ENCODE results near the gene SKIC3. TPM values are rescaled to one million over a fixed set of nuclear protein-coding genes. Genes with fewer than 3 reads are reported as not detected.

Gene SKIC3
- polyA plus RNA-seq (2012; ENCODE audit: insufficient read depth, insufficient read length) = 29.9 TPM

GRCh38 chr5:95554647-95555548, at the start of gene SKIC3, which contains the start of gene ARSK:
Gene SKIC3 (minus strand): TSS chr5:95554977. CDS start chr5:95547150, 7,827 bp downstream.
Gene ARSK (plus strand): TSS chr5:95555101. CDS start chr5:95555279, 178 bp downstream.
- peak; percentile 99 for DNase-seq (ENCODE audit: low read depth, low spot score)

DNA sequence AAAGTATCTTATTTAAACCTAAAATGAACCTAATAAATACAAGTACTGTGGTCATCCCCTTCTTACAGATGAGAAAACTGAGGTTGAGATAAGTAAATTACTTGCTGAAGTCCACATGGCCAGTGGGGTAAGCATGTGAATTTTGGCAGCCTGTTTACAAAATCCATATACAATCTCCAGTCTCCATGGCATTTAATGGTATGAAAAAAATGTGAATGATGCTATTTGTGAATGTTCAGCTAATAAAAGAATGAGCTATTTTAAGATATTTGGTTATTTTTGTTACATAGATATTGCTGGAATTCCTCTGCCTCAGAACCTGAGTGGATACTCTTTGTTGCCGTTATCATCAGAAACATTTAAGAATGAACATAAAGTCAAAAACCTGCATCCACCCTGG, 45.8 kb upstream of the SKIC3 start:
- no peak for DNase-seq (ENCODE audit: low read depth, low spot score)
- no peak overlapping the region for H3K4me3 ChIP-seq (ENCODE audit: low read length)

More at GRCh38 chr5:95554647-95555548, at the start of gene SKIC3, which contains the start of gene ARSK:
- H3K4me3 ChIP-seq (ENCODE audit: low read length) = peak within 1 kb of the TSS; percentile 92

GRCh38 chr5:95599252-95599651, 44.5 kb upstream of the SKIC3 start:
- no peak for DNase-seq (ENCODE audit: low read depth, low spot score)

DNA sequence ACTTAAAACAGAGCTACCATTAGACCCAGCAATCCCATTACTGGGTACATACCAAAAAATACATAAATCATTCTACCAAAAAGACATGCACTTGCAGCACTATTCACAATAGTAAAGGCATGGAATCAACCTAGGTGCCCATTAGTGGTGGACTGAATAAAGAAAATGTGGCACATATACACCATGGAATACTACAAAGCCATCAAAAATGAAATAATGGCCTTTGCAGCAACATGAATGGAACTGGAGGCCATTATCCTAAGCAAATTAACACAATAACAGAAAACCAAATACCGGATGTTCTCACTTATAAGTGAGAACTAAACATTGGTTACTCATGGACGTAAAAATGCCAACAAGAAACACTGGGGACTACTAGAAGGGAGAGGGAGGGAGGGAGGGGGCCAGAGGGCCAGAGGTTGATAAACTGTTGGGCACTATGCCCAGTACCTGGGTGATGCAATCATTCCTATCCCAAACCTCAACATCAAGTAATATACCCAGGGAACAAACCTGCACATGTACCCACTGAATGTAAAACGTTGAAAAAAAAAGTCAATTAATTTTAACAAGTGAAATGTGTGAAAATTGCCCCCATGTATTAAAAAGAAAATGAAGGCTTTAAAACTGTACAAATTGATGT, 40.6 kb upstream of the SKIC3 start:
- H3K4me3 ChIP-seq (ENCODE audit: low read length) = no peak overlapping the region
- DNase-seq (ENCODE audit: low read depth, low spot score) = no peak

More at GRCh38 chr5:95599252-95599651, 44.5 kb upstream of the SKIC3 start:
- H3K4me3 ChIP-seq (ENCODE audit: low read length) = no peak overlapping the region

DNA sequence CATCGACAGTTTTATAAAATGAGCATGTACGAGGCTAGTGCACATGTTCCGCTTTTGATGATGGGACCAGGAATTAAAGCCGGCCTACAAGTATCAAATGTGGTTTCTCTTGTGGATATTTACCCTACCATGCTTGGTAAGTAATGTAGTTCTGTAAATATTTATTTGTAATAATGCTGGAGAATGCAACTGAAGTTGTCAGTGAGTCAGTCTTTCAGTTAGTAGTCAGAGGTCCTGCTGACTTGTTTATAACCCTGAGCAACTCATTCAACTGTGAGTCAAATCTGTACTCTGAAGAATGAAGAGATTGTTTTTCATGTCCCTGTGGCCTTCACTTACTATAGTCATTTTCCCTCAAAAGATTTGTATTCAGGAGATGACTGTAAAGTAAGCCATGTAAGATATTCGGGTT, 36.7 kb upstream of the SKIC3 start:
- DNase-seq (ENCODE audit: low read depth, low spot score) = no peak

GRCh38 chr5:95590880-95591279, 36.1 kb upstream of the SKIC3 start:
- no peak overlapping the region for H3K4me3 ChIP-seq (ENCODE audit: low read length)
- peak; percentile 49 for DNase-seq (ENCODE audit: low read depth, low spot score)

More for the DNA sequence above, 36.7 kb upstream of the SKIC3 start:
- no peak overlapping the region for H3K4me3 ChIP-seq (ENCODE audit: low read length)

DNA sequence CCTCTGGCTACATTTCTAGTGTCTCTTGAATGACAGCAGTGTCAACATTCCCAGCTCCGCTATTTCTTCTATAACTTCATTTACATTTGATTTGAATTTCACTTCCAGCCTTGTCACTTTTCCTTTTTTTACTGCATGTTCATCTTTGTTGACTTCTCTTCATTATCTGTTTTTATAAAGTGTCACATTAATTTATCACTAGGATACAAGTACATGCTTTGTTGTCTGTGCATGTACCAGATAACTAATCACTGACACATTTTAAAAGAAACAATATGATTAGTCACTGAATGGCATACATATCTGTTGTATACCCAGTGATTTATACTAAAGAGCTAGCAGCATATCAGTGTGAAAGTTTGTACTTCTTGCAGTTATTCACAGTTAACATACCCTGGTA, 29.2 kb upstream of the SKIC3 start:
- DNase-seq (ENCODE audit: low read depth, low spot score) = no peak
- H3K4me3 ChIP-seq (ENCODE audit: low read length) = no peak overlapping the region

- H3K4me3 ChIP-seq (ENCODE audit: low read length) = no peak overlapping the region
- DNase-seq (ENCODE audit: low read depth, low spot score) = no peak
These were observed 26.8 kb upstream of the SKIC3 start for GRCh38 chr5:95581576-95581975.

- no peak for DNase-seq (ENCODE audit: low read depth, low spot score)
- no peak overlapping the region for H3K4me3 ChIP-seq (ENCODE audit: low read length)
These were observed 17.2 kb upstream of the SKIC3 start for GRCh38 chr5:95572016-95572415.

DNA sequence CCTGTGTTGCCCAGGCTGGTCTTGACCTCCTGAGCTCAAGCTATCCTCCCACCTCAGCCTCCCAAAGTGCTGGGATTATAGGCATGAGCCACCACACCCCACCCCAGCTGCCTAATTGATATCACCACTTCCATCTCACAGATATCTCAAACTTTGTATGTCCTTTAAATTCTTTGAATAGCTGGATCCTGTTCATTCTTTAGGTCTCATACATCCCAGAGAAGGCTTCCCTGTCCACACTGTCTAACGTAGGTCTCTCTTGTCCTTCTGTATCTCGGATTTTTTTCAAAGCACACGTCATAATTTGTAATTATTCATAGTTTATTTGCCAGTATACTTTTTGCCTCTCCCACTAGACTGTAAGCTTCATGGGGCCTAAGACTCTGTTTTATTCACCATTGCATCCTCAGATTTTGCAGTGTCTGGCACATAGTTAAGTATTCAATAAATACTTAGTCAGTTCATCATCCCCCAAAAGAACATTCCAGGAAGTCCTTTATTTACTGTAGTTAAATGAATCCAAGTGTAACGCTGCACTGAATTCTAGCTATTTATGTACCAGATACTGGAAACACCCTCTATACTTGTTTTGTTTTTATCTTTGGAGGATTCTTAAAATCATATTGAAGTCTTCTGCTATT, 10.6 kb upstream of the SKIC3 start:
- DNase-seq (ENCODE audit: low read depth, low spot score) = no peak
- H3K4me3 ChIP-seq (ENCODE audit: low read length) = no peak overlapping the region

DNA sequence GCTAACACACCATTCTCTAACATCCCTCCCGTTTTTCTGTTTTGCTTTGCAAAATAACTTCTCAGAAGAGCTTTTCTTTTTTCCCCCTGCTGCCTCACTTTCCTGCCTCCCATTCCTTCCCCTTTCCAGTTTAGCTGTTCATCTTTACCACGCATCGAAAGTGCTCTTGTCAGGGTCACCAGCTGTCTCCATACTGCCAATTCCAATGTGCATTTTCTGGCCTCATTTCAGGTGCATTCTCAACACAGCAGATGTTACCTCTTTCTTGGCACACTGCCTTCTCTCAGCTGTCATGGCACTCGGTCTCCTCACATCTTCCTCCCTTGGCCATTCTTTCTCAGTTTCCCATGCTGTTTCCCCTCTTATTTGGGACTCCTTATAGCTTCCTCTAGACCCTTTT, 9.7 kb upstream of the SKIC3 start:
- H3K4me3 ChIP-seq (ENCODE audit: low read length) = no peak overlapping the region
- no peak for DNase-seq (ENCODE audit: low read depth, low spot score)

DNA sequence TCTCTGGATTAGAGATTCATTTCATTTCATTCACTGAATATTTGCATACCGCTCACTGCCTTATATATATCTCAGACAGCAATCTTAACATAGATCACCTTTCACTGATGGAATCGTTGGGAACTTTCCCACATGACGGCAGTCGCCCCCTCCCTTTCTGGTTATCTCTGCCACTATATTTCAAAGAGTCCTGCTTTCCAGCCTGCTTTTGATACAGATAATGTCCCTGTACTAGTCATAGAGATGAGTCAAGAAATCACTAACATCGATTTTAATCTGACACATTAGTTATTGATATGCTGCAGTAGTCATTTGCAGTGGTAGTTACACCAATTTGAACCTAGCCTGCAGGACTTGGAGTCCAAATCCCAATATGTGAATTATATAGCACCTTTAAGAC, 8.6 kb upstream of the SKIC3 start:
- no peak for DNase-seq (ENCODE audit: low read depth, low spot score)
- no peak overlapping the region for H3K4me3 ChIP-seq (ENCODE audit: low read length)

GRCh38 chr5:95562282-95562681, 7.5 kb upstream of the SKIC3 start:
- DNase-seq (ENCODE audit: low read depth, low spot score) = no peak
- H3K4me3 ChIP-seq (ENCODE audit: low read length) = no peak overlapping the region

DNA sequence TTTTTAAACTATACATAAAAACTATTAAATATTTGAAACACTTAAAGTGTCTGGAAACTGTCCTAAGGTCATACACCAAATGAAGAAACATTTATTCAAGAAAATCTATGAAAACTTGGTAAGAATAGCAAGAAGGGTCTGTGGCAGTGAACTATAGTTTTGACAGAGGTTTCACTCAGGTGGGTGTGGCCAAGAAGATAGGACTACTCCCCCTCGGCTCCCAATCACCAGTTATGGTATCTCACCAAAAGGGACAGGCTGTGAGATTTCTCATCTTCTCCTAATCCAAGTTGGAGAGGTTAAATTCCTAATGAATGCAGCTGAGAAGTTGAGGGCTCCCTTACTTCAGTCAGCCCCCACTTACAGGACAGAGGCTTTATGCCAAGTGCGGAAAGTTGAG, 3.1 kb upstream of the SKIC3 start:
- no peak overlapping the region for H3K4me3 ChIP-seq (ENCODE audit: low read length)
- DNase-seq (ENCODE audit: low read depth, low spot score) = no peak

DNA sequence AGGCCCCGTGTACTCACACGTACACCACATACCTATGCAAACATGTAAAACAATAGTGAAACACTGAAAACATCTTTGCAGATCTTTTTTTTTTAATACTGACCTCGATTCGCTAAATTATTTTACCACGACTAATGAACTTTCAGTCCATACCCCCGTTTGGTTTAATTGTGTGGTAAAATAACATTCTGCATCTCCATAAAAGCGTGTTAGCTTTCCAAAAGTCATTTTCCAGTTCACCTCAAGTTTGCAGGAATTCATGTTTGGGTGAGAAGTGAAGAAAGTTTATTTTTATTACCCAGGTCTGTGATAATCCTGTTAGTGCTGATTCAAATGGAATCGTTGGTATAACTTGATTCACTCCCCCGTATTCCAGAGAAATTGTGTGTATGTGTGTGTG, 776 bp upstream of the SKIC3 start:
- DNase-seq (ENCODE audit: low read depth, low spot score) = no peak
- H3K4me3 ChIP-seq (ENCODE audit: low read length) = peak overlapping the region; percentile 92

GRCh38 chr5:95554331-95554646, 488 bp downstream of the SKIC3 start:
- DNase-seq (ENCODE audit: low read depth, low spot score) = peak; percentile 14
- peak overlapping the region; percentile 92 for H3K4me3 ChIP-seq (ENCODE audit: low read length)

DNA sequence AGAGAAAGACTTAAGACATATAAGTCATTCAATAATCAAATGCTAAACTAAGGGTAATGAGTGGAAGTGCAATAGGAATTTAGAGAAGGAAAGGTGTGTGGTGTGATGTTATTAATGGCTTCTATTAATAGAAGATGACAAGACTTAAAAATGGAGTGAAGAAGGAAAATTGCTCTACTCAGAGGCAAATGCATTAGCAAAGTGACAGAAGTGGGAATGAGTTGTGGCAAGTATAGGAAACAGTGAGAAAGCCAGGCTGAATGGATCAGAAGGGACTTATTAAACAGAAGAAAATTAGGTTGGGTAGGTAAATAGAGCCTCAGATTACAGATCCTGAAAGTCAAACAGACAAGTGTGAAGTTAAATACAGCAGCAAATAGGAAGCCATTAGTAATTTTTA, 5.7 kb downstream of the SKIC3 start:
- no peak overlapping the region for H3K4me3 ChIP-seq (ENCODE audit: low read length)
- DNase-seq (ENCODE audit: low read depth, low spot score) = no peak

DNA sequence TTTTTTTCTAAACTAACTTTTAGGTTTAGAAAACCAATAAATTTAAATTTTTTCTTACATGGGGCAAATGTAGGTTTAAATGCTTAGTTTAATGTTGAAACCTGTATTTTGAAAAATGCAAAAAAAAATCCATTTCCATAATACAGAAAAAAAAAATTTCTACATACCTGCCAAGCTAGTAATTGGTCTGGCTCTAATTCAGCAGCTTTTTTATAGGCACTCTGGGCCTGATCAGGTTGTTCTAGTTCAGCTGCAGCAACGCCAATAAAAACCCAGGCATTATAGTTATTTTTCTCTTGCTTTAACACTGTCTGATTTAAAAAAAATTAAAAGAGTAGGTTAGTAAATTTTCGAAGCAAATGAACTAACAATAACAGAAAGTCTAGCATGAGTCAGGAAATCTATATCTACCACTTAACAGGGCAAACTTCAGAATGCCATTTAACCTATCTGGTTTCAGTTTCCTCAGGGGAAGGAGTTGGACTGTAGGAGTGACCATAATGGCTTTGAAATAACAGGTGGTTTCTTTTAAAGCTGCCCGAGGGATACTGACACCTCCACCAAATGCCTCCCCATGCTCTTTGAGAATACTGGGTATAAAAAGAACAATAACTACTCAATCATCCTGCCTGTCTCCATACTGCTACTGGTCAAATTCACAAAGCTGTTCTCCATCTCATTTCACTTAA, 11.6 kb downstream of the SKIC3 start:
- H3K4me3 ChIP-seq (ENCODE audit: low read length) = no peak overlapping the region
- DNase-seq (ENCODE audit: low read depth, low spot score) = no peak

DNA sequence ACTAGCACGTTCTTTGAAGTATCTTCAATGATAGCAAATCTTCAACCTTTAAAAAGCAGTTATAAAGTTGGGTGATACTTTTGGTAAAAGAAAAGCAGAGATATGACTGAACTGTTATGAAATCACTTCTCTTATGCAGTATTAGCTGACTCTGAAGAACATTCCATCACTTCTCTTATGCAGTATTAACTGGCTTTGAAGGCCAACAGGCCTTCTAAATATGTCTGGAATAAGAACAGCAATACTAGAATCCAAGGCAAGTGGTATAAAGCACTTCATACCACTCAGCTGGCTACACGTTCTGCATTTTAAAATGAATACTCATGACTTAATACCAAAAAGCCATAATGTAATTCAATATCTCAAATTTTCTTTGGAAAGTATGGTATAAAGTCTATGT, 17.3 kb downstream of the SKIC3 start:
- DNase-seq (ENCODE audit: low read depth, low spot score) = no peak
- H3K4me3 ChIP-seq (ENCODE audit: low read length) = no peak overlapping the region
